Midbrain (tissue), 1 donor: ENCODE data around the gene RBM17.
"Not testable (repeated sequence)": the region's sequence is repeated elsewhere in the genome, so short reads cannot be mapped to it uniquely, and the experiment has no call there.

Source experiments
- DNase-seq: peaks from one replicate; lab custom pipeline; 2025; lab: John Stamatoyannopoulos, UW

The RBM17 gene, protein sequence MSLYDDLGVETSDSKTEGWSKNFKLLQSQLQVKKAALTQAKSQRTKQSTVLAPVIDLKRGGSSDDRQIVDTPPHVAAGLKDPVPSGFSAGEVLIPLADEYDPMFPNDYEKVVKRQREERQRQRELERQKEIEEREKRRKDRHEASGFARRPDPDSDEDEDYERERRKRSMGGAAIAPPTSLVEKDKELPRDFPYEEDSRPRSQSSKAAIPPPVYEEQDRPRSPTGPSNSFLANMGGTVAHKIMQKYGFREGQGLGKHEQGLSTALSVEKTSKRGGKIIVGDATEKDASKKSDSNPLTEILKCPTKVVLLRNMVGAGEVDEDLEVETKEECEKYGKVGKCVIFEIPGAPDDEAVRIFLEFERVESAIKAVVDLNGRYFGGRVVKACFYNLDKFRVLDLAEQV

DNA sequence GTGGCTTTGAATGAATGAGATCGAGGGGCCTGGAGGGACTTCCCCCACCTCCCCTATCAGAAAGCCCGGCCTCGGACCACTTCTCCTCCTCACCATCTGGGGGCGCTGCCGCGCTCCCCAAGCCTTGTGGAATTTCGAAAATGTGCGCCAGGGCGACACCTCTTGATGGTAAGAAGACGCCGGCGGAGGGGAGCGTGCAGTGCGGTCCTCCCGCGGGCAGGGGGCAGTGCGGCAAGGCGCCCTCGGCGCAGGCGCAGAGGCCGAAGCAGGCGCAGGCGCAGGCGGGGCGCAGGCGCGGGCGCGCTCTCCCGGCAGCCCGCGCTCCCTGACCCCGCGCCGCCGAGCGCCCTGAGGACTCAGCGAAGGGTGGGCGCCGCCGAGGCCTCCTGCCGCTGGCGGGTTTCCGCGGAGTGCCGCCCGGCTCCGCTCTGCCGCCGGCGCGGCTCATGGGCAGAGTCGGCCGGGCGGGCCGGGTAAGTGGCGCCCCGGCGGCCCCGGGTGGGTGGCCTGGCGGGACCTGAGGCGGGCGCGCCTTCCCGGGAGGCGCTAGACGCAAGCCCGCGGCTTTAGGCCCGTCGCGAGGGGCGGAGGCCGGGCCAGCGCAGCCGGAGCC lies at the start of gene RBM17:
Gene RBM17, plus strand, starts transcription at position 314 of the 613 bp plus-strand sequence. CDS start 8,032 bp downstream, outside the sequence.
- peak; percentile 89 for DNase-seq

DNA sequence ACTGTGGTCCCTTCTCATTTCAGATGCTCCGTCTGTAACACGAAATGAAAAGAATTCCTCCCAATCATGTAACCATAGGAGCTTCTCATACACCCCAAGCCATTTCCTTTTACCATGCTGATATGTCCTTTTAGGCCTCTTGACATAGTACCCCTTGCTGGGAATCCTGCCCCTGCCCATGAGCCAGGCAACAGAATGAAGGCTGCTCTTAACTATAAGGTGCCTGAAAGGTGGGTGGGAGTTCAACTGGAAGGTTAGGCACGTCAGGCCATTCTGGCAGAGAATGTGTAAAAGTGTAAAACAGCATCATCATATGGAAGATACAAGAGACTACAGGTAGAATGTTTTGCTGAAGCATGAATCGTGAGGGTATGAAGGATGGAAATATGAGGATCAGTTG lies 49.1 kb upstream of the RBM17 start:
- no peak for DNase-seq

- DNase-seq, result no peak
These were observed 48.6 kb upstream of the RBM17 start for GRCh38 chr10:6040205-6040604.

DNA sequence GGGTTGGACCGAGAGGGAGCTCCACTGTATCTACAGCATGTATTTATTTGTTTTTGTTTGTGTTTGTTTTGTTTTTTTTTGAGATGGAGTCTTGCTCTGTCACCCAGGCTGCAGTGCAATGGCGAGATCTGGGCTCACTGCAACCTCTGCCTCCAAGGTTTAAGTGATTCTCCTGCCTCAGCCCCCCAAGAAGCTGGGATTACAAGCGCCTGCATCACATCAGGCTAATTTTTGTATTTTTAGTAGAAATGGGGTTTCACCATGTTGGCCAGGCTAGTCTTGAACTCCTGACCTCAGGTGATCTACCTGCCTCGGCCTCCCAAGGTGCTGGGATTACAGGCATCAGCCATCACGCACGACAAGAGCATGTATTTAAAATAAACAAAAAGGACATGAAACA lies 45.5 kb upstream of the RBM17 start:
- DNase-seq, result not testable (repeated sequence)

- DNase-seq, result no peak
These were observed 44.8 kb upstream of the RBM17 start for GRCh38 chr10:6044060-6044459.

DNA sequence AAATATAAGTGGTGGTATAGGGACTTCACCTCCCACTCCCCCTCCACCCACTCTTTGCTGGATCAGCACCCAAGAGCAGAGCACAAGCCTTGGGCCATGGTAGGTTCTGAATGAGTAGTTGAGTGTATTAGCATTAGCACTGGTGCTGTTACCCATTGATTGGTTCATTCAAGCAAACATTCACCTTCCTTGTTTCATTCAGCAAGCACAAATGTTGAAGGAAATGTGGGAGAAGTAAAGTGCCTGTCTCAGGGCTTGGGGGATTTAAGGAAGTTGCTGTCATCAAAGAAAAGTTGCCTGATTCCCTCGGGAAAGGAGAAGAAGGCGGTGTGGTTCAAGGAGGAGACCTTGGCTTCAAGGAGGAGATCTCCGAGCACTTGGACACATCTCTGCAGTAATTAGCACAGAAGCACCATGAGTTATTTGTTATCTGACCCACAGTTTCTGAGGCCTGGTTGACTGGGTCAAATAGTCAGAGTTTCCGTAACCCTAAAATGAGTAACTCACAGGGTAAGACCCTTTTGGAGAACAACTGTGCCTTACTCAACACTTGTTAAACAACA lies 44.0 kb upstream of the RBM17 start:
- no peak for DNase-seq

DNA sequence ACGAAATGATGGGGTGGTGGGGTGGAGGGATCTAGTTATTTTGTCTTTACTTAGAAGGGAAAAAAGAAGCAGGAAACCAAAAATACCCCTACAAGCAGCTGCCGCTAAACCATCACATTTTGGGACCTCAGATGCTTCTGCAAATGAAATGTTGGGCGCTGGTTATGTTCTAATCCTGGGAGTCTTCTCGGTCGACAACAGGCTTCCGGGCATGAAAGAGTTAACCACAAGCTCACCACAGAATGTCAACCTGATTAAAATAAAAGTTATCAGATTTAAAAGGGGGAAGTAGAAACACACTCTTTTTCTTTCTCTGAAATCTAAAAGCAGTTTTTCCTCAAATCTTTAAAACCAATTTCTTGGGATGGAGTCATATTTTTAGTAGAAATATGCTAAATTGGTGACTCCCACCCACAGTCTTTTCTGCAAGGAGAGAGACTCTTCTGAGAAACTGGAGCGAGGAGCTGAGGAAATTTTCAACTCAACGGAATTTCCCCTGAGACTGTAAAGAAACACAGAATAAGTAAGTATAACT lies 43.5 kb upstream of the RBM17 start:
- DNase-seq, result no peak

DNA sequence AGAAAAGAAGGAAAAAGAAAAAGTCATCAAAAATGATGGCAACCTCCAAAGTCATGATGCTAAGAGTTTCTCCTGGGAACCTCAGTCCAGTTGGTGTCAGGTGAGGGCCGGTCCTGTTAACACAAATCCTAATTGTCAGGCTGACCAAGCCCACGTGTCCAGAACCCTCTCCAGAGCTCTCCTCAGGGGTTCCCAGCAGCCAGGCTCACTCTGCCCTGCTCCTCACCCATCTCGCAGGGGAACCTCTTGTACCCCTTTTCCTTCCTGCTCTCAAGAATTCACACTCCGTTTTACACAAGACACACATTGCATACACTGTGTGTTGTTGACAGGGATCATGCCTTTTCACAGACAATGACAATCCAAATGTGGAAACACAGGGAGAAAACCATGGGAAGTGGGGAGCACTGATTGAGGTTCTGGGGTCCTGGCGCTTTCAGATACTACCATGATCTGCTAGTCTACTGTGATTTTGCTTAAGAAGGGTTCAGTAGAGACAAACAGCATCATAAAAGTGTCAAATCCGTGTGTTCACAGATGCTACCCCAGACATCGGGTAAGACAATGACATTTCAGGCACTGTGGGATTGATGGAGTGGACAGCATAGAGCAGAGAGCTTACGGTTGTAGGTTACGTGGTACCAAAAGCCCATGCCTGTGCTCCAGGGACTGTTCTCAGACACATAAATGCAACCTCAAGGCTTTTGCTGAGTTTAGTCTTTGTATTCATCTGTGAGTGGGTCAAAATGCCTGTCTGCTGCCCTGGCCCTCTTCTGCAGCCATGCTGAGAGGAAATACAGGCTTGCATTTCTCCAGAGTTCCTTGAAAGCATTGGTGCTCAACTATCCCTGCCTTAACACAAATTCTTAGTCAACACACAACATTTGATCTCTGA lies 42.7 kb upstream of the RBM17 start:
- no peak for DNase-seq

GRCh38 chr10:6046773-6047611 lies 41.8 kb upstream of the RBM17 start:
- no peak for DNase-seq

GRCh38 chr10:6047847-6048246 lies 41.0 kb upstream of the RBM17 start:
- DNase-seq, result no peak

DNA sequence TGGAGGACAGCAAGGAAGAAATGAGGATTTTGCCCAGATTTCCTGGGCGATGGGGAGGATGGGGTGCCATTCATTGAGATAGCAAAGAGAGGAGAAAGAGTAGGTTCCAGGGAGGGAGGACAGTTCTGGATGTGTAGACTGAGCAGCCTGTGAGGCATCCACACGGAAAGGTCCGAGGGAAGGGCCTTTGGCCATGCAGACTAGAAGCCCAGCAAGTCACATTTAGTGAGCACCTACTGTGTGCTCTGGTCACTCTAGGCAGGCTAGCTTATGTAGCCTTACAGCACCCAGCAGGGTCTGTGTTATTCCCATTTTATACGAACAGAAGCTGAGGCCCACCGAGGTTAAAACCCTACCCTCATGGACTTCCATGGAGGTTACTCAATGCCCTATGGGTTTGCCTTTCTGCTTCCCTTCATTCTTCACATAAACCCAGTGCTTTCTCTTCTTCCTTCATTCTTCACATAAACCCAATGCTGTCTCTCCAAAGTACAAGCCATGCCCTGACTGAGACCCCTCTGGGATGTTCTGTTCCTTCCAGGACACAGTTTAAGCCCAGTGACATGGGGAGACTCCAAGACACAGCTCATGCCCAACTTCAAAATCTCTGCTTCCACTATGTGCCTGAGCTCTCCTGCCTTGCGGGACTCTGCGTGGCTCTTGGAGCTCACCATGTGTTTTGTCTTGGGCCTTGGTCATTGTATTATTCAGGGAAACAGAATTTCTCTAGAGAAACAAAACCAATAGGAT lies 40.4 kb upstream of the RBM17 start:
- no peak for DNase-seq

DNA sequence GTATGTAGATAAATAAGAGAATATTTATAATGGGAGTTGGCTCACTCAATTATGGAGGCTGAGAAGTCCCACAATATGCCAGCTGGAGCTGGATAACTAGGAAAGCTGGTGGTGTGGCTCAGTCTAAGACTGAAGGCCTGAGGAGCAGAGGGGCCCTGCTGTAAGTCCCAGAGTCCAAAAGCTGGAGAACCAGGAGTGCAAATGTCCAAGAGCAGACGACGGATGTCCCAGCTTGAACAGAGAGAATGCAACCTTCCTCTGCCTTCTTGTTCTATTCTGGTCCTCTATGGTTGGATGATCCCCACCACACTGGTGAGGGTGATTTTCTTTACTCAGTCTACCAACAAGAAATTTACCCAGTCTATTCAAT lies 39.8 kb upstream of the RBM17 start:
- no peak for DNase-seq

GRCh38 chr10:6050801-6051445 lies 37.9 kb upstream of the RBM17 start:
- DNase-seq, result no peak

DNA sequence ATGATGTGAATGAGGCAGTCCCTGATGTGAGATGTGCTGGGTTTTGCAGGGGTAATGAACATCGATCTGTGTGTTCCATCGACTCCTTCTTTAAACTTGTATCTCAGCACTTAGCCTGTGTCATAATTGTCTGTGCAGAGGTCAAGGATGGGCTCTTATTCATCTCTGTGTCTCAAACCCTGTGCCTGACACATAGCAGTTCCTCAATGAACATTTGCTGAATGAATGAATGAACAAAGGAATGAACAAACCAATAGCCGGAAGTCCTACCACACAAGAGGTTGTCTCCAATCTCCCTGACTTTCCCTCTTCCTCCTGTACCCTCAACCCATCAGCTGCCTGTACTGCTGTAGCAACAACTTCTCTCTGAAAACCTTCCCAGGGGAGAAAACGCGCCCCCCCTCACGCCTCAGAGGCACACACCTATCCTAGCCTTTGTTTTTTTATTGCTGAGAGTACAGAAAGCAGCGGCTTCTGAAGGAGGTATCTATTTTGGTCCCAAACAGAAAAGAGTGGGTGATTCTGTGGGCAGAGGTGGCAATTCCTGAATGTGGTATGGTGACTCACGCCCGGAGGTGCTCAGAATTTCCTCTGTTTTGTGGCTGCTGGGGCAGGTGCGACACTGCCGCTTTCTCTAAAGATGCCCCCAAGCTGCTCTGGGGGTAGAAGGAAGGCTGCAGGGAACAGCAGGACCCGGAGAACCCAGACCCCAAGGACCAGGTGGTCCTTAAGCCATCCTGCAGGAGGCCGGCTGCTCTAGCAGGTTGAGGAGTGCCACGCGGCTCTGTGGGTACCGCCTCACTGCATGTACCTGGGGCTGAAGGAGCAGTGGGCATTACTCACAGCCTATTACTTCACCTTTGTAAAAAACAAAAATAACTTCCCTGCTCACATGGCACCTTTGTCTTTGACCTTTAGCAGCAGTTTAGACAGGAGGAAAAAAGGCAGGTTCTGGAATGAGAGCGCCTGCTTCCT lies 36.3 kb upstream of the RBM17 start:
- DNase-seq, result no peak

GRCh38 chr10:6053303-6053702 lies 35.5 kb upstream of the RBM17 start:
- no peak for DNase-seq

GRCh38 chr10:6053816-6054631 lies 34.8 kb upstream of the RBM17 start:
- DNase-seq, result no peak

- DNase-seq, result no peak
These were observed 34.0 kb upstream of the RBM17 start for GRCh38 chr10:6054884-6055283.

GRCh38 chr10:6055929-6056328 lies 32.9 kb upstream of the RBM17 start:
- no peak for DNase-seq
